ENCODE results near the gene COQ8B. TPM values are rescaled to one million over a fixed set of nuclear protein-coding genes. Genes with fewer than 3 reads are reported as not detected.
A peak's percentile ranks its signal among the peaks of the same experiment; 100 is the strongest.

The COQ8B gene
- total RNA-seq, 5 donors from 2014 or later (not counting 1 experiment from before 2014, with no cell fraction given), result 30.8 to 60.1 (median 53.9) TPM

- Mint-ChIP-seq H3K4me1 (peaks cover 0 to 5% (median 0%) of the 10 kb centered on the region in 3 donors), H3K4me3 (no peak overlapping the region), H3K27me3 (no peaks in the 10 kb centered on the region), H3K36me3 (peaks cover 36% of the 10 kb centered on the region), H3K9me3 (no peaks in the 10 kb centered on the region), H3K27ac (no peak overlapping the region)
- no peak overlapping the region for H3K27ac ChIP-seq (ENCODE audit: low read length)
- CTCF ChIA-PET, result no interaction called here
- peaks cover 16 to 50% of the 10 kb centered on the region in 2 donors for H3K36me3 ChIP-seq (ENCODE audit: control insufficient read depth in 2 of 2, extremely low read depth in 1 of 2, insufficient read depth in 1 of 2, low read length in 1 of 2)
- no peaks in the 10 kb centered on the region for H3K9me3 ChIP-seq
- H3K4me1 ChIP-seq (ENCODE audit: control insufficient read depth in 1 of 2, extremely low read depth in 1 of 2, insufficient read depth in 2 of 2, low read length in 2 of 2), result no peaks in the 10 kb centered on the region
- WGBS (ENCODE audit: insufficient coverage), result 90% methylated on average over 2 of the region's 6 CpGs
- H3K27me3 ChIP-seq (replicated peaks in 1 of 2; ENCODE audit: control insufficient read depth in 2 of 2, extremely low read depth in 1 of 2, insufficient read depth in 2 of 2, low read length in 1 of 2), result no peaks in the 10 kb centered on the region
- no peak overlapping the region for H3K4me3 ChIP-seq (ENCODE audit: control insufficient read depth in 1 of 2, extremely low read depth in 1 of 2, low read length in 1 of 2)
- DNase-seq (no peak), ATAC-seq (replicated peaks in 1 of 4) (no peak)
- POLR2A ChIA-PET, result no interaction called here
Observed at GRCh38 chr19:40701758-40702157, 14.9 kb downstream of the COQ8B start.

DNA sequence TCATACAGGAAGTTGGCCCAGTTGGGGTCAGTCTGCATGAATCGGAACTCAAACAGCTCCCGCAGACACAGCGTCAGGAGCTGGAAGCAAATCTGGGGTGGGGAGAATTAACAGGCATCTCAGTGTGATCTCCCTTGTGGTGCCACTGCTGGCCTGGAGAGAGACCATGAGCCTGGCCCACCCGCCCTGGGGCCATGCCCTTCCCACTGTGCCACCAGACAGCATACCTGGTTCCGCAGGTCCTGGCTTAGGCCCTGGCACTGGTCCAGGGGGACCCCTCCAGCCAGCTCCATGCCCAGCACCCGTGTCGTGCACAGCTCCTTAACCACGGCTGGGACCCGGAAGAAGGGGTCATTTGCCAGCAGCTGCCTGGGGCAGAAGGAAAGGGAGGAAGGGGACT is 16.6 kb downstream of the COQ8B start:
- peaks cover 40% of the 10 kb centered on the region for H3K36me3 Mint-ChIP-seq
- no peak overlapping the region for H3K4me3 Mint-ChIP-seq
- ATAC-seq (replicated peaks in 1 of 4), result no peak
- H3K9me3 Mint-ChIP-seq, result no peaks in the 10 kb centered on the region
- no peak overlapping the region for H3K27ac Mint-ChIP-seq
- no peak for DNase-seq
- H3K36me3 ChIP-seq (ENCODE audit: control insufficient read depth in 2 of 2, extremely low read depth in 1 of 2, insufficient read depth in 1 of 2, low read length in 1 of 2), result peaks cover 15 to 50% of the 10 kb centered on the region in 2 donors
- no peaks in the 10 kb centered on the region for H3K4me1 Mint-ChIP-seq
- H3K27ac ChIP-seq (ENCODE audit: low read length), result no peak overlapping the region
- no peaks in the 10 kb centered on the region for H3K4me1 ChIP-seq (ENCODE audit: control insufficient read depth in 1 of 2, extremely low read depth in 1 of 2, insufficient read depth in 2 of 2, low read length in 2 of 2)
- H3K27me3 ChIP-seq (replicated peaks in 1 of 2; ENCODE audit: control insufficient read depth in 2 of 2, extremely low read depth in 1 of 2, insufficient read depth in 2 of 2, low read length in 1 of 2), result no peaks in the 10 kb centered on the region
- CTCF ChIA-PET, result no interaction called here
- POLR2A ChIA-PET, result no interaction called here
- WGBS (ENCODE audit: insufficient coverage), result 93% methylated on average over 7 of the region's 9 CpGs
- no peaks in the 10 kb centered on the region for H3K27me3 Mint-ChIP-seq
- no peaks in the 10 kb centered on the region for H3K9me3 ChIP-seq
- H3K4me3 ChIP-seq (ENCODE audit: control insufficient read depth in 1 of 2, extremely low read depth in 1 of 2, low read length in 1 of 2), result no peak overlapping the region

- POLR2A ChIA-PET, result no interaction called here
- no peaks in the 10 kb centered on the region for H3K9me3 Mint-ChIP-seq
- ATAC-seq (replicated peaks in 1 of 4) (no peak), DNase-seq (no peak)
- Histone ChIP-seq H3K9me3 (no peaks in the 10 kb centered on the region), H3K27me3 (replicated peaks in 1 of 2; ENCODE audit: control insufficient read depth in 2 of 2, extremely low read depth in 1 of 2, insufficient read depth in 2 of 2, low read length in 1 of 2) (no peaks in the 10 kb centered on the region), H3K27ac (ENCODE audit: low read length) (no peak overlapping the region), H3K4me3 (ENCODE audit: control insufficient read depth in 1 of 2, extremely low read depth in 1 of 2, low read length in 1 of 2) (no peak overlapping the region), H3K4me1 (ENCODE audit: control insufficient read depth in 1 of 2, extremely low read depth in 1 of 2, insufficient read depth in 2 of 2, low read length in 2 of 2) (no peaks in the 10 kb centered on the region), H3K36me3 (ENCODE audit: control insufficient read depth in 2 of 2, extremely low read depth in 1 of 2, insufficient read depth in 1 of 2, low read length in 1 of 2) (peaks cover 10 to 30% of the 10 kb centered on the region in 2 donors)
- no peaks in the 10 kb centered on the region for H3K4me1 Mint-ChIP-seq
- peaks cover 22% of the 10 kb centered on the region for H3K36me3 Mint-ChIP-seq
- CTCF ChIA-PET, result interaction anchor here in 1 of 2 donors (0.7 kb wide), 1 partner anchor 1152 kb away, joined by 6 read pairs; no protein-coding TSS in a partner anchor
- H3K27ac Mint-ChIP-seq, result no peak overlapping the region
- WGBS (ENCODE audit: insufficient coverage), result no CpG with 5 or more reads among the region's 6 CpGs
- H3K27me3 Mint-ChIP-seq, result no peaks in the 10 kb centered on the region
- H3K4me3 Mint-ChIP-seq, result no peak overlapping the region
Observed at GRCh38 chr19:40697007-40697406, 19.7 kb downstream of the COQ8B start.

DNA sequence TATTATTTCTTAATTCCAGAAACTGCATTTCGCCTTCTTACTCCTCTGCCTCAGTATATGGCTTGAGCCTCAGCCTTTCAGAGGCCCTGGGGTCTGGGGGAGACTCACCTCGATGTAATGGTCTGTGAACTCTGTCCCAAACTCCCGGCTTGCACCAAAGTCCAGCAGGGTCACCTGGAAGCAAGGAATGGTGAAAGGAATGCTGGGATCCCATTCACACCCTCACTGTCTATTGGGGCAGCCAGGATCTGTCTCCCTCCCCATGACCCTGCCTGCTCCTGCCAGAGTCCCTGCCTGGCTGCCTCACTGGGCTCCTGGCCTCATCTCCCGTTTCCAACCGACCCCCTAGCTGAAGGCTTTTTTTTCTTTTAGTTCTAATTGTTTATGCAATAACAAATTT is 20.8 kb downstream of the COQ8B start:
- Histone ChIP-seq H3K4me1 (ENCODE audit: control insufficient read depth in 1 of 2, extremely low read depth in 1 of 2, insufficient read depth in 2 of 2, low read length in 2 of 2) (peaks cover 0 to 7% of the 10 kb centered on the region in 2 experiments), H3K27me3 (replicated peaks in 1 of 2; ENCODE audit: control insufficient read depth in 2 of 2, extremely low read depth in 1 of 2, insufficient read depth in 2 of 2, low read length in 1 of 2) (no peaks in the 10 kb centered on the region), H3K9me3 (no peaks in the 10 kb centered on the region), H3K4me3 (ENCODE audit: control insufficient read depth in 1 of 2, extremely low read depth in 1 of 2, low read length in 1 of 2) (no peak overlapping the region), H3K36me3 (ENCODE audit: control insufficient read depth in 2 of 2, extremely low read depth in 1 of 2, insufficient read depth in 1 of 2, low read length in 1 of 2) (peaks cover 10 to 24% of the 10 kb centered on the region in 2 donors), H3K27ac (ENCODE audit: low read length) (no peak overlapping the region)
- ChIA-PET CTCF (interaction anchor here (0.5 to 0.7 kb wide), 2 partner anchors 149 to 435 kb away, joined by 5 read pairs; no protein-coding TSS in a partner anchor), POLR2A (no interaction called here)
- no peak for ATAC-seq (replicated peaks in 1 of 4)
- no peak for DNase-seq
- H3K4me1 Mint-ChIP-seq, result peaks cover 0 to 1% (median under 1%) of the 10 kb centered on the region in 3 donors
- H3K27me3 Mint-ChIP-seq, result no peaks in the 10 kb centered on the region
- no peak overlapping the region for H3K4me3 Mint-ChIP-seq
- H3K9me3 Mint-ChIP-seq, result no peaks in the 10 kb centered on the region
- no peak overlapping the region for H3K27ac Mint-ChIP-seq
- H3K36me3 Mint-ChIP-seq, result peaks cover 15% of the 10 kb centered on the region
- no CpG with 5 or more reads among the region's 5 CpGs for WGBS (ENCODE audit: insufficient coverage)

DNA sequence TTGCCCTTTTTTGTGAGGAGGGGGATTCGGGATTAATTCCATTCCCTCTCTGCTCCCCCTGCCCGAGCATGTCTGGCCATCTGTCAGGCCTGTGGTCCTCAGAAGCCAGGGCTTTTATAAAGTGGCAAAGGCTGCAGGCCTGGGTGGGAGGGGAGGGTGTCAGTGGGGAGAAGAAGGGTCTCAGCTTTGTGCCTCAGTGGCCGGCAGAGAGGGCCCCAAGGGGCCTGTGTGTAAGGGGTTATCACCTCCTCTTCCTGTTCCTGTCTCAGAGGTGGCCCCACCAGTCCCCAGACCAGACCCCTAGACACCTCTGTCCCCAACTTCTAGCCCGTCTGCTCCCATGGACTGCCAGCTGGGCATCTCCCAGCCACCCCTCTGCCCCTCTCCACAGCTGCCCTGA is 22.8 kb downstream of the COQ8B start:
- Histone ChIP-seq H3K27me3 (replicated peaks in 1 of 2; ENCODE audit: control insufficient read depth in 2 of 2, extremely low read depth in 1 of 2, insufficient read depth in 2 of 2, low read length in 1 of 2) (no peaks in the 10 kb centered on the region), H3K27ac (ENCODE audit: low read length) (no peak overlapping the region), H3K36me3 (ENCODE audit: control insufficient read depth in 2 of 2, extremely low read depth in 1 of 2, insufficient read depth in 1 of 2, low read length in 1 of 2) (peaks cover 10 to 17% of the 10 kb centered on the region in 2 donors), H3K4me1 (ENCODE audit: control insufficient read depth in 1 of 2, extremely low read depth in 1 of 2, insufficient read depth in 2 of 2, low read length in 2 of 2) (peaks cover 4 to 23% of the 10 kb centered on the region in 2 experiments), H3K9me3 (no peaks in the 10 kb centered on the region), H3K4me3 (ENCODE audit: control insufficient read depth in 1 of 2, extremely low read depth in 1 of 2, low read length in 1 of 2) (no peak overlapping the region)
- Mint-ChIP-seq H3K36me3 (peaks cover 12% of the 10 kb centered on the region), H3K4me3 (no peak overlapping the region), H3K9me3 (no peaks in the 10 kb centered on the region), H3K27ac (no peak overlapping the region), H3K27me3 (no peaks in the 10 kb centered on the region), H3K4me1 (peaks cover 0 to 4% (median 3%) of the 10 kb centered on the region in 3 donors)
- ChIA-PET CTCF (no interaction called here), POLR2A (no interaction called here)
- DNase-seq (no peak), ATAC-seq (replicated peaks in 1 of 4) (no peak)
- 92% methylated on average over 2 of the region's 4 CpGs for WGBS (ENCODE audit: insufficient coverage)

DNA sequence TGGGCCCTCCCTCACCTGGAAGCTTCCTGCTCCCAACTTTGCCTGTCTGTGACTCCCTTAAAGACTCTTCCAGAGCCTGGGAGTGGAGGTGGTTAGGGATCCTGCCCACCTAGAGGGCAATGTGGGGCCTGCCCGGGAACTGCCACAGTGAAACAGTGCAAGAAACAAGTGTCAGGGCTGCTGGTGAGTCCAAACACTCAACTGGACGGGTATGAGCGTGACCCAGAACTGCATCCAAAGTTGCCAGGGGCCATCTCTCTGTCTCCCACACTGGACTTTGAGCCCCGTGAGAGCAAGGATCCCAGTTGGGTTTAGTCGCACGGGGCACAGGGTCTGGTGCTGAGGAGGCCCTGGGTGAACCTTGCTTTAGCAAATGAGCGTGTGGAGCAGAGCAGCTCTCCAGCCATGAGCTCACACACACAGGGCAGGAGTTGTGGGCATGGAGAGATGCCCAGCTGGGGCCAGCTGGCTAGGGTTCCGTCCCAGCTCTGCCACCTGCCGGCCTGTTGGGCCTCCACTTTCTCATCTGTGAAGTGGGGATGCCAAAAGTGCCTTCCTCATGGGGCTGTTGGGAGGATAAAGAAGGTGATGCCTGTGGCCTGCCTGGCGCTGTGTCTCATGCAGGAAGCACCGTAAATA is 23.4 kb downstream of the COQ8B start:
- CTCF ChIA-PET, result no interaction called here
- no peak for ATAC-seq (replicated peaks in 1 of 4)
- Histone ChIP-seq H3K9me3 (no peaks in the 10 kb centered on the region), H3K4me3 (ENCODE audit: control insufficient read depth in 1 of 2, extremely low read depth in 1 of 2, low read length in 1 of 2) (no peak overlapping the region), H3K27me3 (replicated peaks in 1 of 2; ENCODE audit: control insufficient read depth in 2 of 2, extremely low read depth in 1 of 2, insufficient read depth in 2 of 2, low read length in 1 of 2) (no peaks in the 10 kb centered on the region), H3K27ac (ENCODE audit: low read length) (no peak overlapping the region), H3K36me3 (ENCODE audit: control insufficient read depth in 2 of 2, extremely low read depth in 1 of 2, insufficient read depth in 1 of 2, low read length in 1 of 2) (peaks cover 10 to 17% of the 10 kb centered on the region in 2 donors), H3K4me1 (ENCODE audit: control insufficient read depth in 1 of 2, extremely low read depth in 1 of 2, insufficient read depth in 2 of 2, low read length in 2 of 2) (peaks cover 6 to 24% of the 10 kb centered on the region in 2 experiments)
- no peak for DNase-seq
- Mint-ChIP-seq H3K36me3 (peaks cover 12% of the 10 kb centered on the region), H3K4me3 (no peak overlapping the region), H3K9me3 (no peaks in the 10 kb centered on the region), H3K27ac (peak overlapping the region in 1 of 2 donors; percentile 34), H3K4me1 (peaks cover 0 to 4% (median 3%) of the 10 kb centered on the region in 3 donors), H3K27me3 (no peaks in the 10 kb centered on the region)
- POLR2A ChIA-PET, result no interaction called here
- WGBS (ENCODE audit: insufficient coverage), result 92% methylated on average over 5 of the region's 11 CpGs

All from T-cell (primary cell).